ENCODE measurements around the gene LCE1A. TPM values are rescaled to one million over a fixed set of nuclear protein-coding genes. Genes with fewer than 3 reads are reported as not detected.

LCE1A gene
- total RNA-seq, 1 donor from 2014 or later, result not detected

- TF ChIP-seq CTCF (IDR thresholded peaks at IDR 0.05; ENCODE audit: unreplicated experiment), result no peak
- Mint-ChIP-seq H3K27ac (ENCODE audit: unreplicated experiment) (no peak overlapping the region), H3K9me3 (ENCODE audit: unreplicated experiment) (no peaks in the 10 kb centered on the region), H3K4me1 (ENCODE audit: unreplicated experiment) (no peaks in the 10 kb centered on the region), H3K36me3 (ENCODE audit: low read depth, unreplicated experiment) (no peaks in the 10 kb centered on the region), H3K27me3 (ENCODE audit: unreplicated experiment) (no peaks in the 10 kb centered on the region), H3K4me3 (ENCODE audit: unreplicated experiment) (no peak overlapping the region)
- no peak for DNase-seq (ENCODE audit: low spot score)
Measured at GRCh38 chr1:152861374-152861773, 34.1 kb downstream of the LCE1A start.

- DNase-seq (ENCODE audit: low spot score), result no peak
- Mint-ChIP-seq H3K36me3 (ENCODE audit: low read depth, unreplicated experiment) (no peaks in the 10 kb centered on the region), H3K27me3 (ENCODE audit: unreplicated experiment) (no peaks in the 10 kb centered on the region), H3K4me1 (ENCODE audit: unreplicated experiment) (no peaks in the 10 kb centered on the region), H3K9me3 (ENCODE audit: unreplicated experiment) (no peaks in the 10 kb centered on the region), H3K27ac (ENCODE audit: unreplicated experiment) (no peak overlapping the region), H3K4me3 (ENCODE audit: unreplicated experiment) (no peak overlapping the region)
- TF ChIP-seq CTCF (IDR thresholded peaks at IDR 0.05; ENCODE audit: unreplicated experiment), result no peak
Measured at GRCh38 chr1:152864443-152864842, 37.2 kb downstream of the LCE1A start.

- H3K36me3 Mint-ChIP-seq (ENCODE audit: low read depth, unreplicated experiment), result no peaks in the 10 kb centered on the region
- TF ChIP-seq CTCF (IDR thresholded peaks at IDR 0.05; ENCODE audit: unreplicated experiment), result no peak
- no peak overlapping the region for H3K4me3 Mint-ChIP-seq (ENCODE audit: unreplicated experiment)
- H3K27ac Mint-ChIP-seq (ENCODE audit: unreplicated experiment), result no peak overlapping the region
- DNase-seq (ENCODE audit: low spot score), result no peak
- H3K9me3 Mint-ChIP-seq (ENCODE audit: unreplicated experiment), result no peaks in the 10 kb centered on the region
- H3K4me1 Mint-ChIP-seq (ENCODE audit: unreplicated experiment), result no peaks in the 10 kb centered on the region
- H3K27me3 Mint-ChIP-seq (ENCODE audit: unreplicated experiment), result no peaks in the 10 kb centered on the region
Measured at GRCh38 chr1:152866321-152866720, 39.0 kb downstream of the LCE1A start.

- Mint-ChIP-seq H3K4me3 (ENCODE audit: unreplicated experiment) (no peak overlapping the region), H3K27me3 (ENCODE audit: unreplicated experiment) (no peaks in the 10 kb centered on the region), H3K4me1 (ENCODE audit: unreplicated experiment) (no peaks in the 10 kb centered on the region), H3K27ac (ENCODE audit: unreplicated experiment) (no peak overlapping the region), H3K9me3 (ENCODE audit: unreplicated experiment) (no peaks in the 10 kb centered on the region), H3K36me3 (ENCODE audit: low read depth, unreplicated experiment) (no peaks in the 10 kb centered on the region)
- DNase-seq (ENCODE audit: low spot score), result peak; percentile 84
- peak; percentile 83 for TF ChIP-seq CTCF (IDR thresholded peaks at IDR 0.05; ENCODE audit: unreplicated experiment)
Measured at GRCh38 chr1:152869808-152870419, 42.6 kb downstream of the LCE1A start.

GRCh38 chr1:152870831-152871730, 43.8 kb downstream of the LCE1A start:
- peak; percentile 57 for DNase-seq (ENCODE audit: low spot score)
- H3K4me3 Mint-ChIP-seq (ENCODE audit: unreplicated experiment), result no peak overlapping the region
- H3K36me3 Mint-ChIP-seq (ENCODE audit: low read depth, unreplicated experiment), result no peaks in the 10 kb centered on the region
- TF ChIP-seq CTCF (IDR thresholded peaks at IDR 0.05; ENCODE audit: unreplicated experiment), result peak; percentile 68
- H3K27me3 Mint-ChIP-seq (ENCODE audit: unreplicated experiment), result no peaks in the 10 kb centered on the region
- H3K9me3 Mint-ChIP-seq (ENCODE audit: unreplicated experiment), result no peaks in the 10 kb centered on the region
- no peaks in the 10 kb centered on the region for H3K4me1 Mint-ChIP-seq (ENCODE audit: unreplicated experiment)
- no peak overlapping the region for H3K27ac Mint-ChIP-seq (ENCODE audit: unreplicated experiment)

Measured in endothelial cell (in vitro differentiated cells).